OCI-LY1 (cell line): ENCODE results near the gene TRPM2.

ENCODE experiments used
- H2AFZ ChIP-seq: fragments of 200-600 bp; sonication (generic), shearing (Covaris generic); 2 replicates; pipeline ENCODE4 v1.6.0; 2014; ENCODE audit warnings: antibody characterized with exemption, mild to moderate bottlenecking, low read length
- H3F3A ChIP-seq: fragments of 200-600 bp; sonication (generic), shearing (Covaris generic); 2 replicates; pipeline ENCODE4 v1.6.0; 2014; ENCODE audit warnings: mild to moderate bottlenecking, antibody characterized with exemption, low read length, moderate library complexity; ENCODE audit not compliant: insufficient read depth
- H3K27ac ChIP-seq: fragments of 200-600 bp; sonication (generic); 2 replicates; pipeline ENCODE4 v1.5.1; 2014; ENCODE audit warnings: low read length, mixed run types, mild to moderate bottlenecking, low read depth; ENCODE audit not compliant: poor library complexity, severe bottlenecking
- H3K27me3 ChIP-seq: fragments of 200-600 bp; sonication (generic); 2 replicates; pipeline ENCODE4 v1.6.0; 2014; ENCODE audit warnings: antibody characterized with exemption, mild to moderate bottlenecking, low read length, moderate library complexity; ENCODE audit not compliant: insufficient read depth
- H3K36me3 ChIP-seq: fragments of 200-600 bp; sonication (generic); 2 replicates; pipeline ENCODE4 v1.6.1; 2014; ENCODE audit warnings: mild to moderate bottlenecking, antibody characterized with exemption, low read length, moderate library complexity, mixed read lengths; ENCODE audit not compliant: insufficient read depth
- H3K4me1 ChIP-seq: fragments of 200-600 bp; sonication (generic); 2 replicates; pipeline ENCODE4 v1.5.1; 2014; ENCODE audit warnings: mild to moderate bottlenecking, low read length, moderate library complexity; ENCODE audit not compliant: insufficient read depth, severe bottlenecking
- H3K4me2 ChIP-seq: fragments of 200-600 bp; sonication (generic), shearing (Covaris generic); 2 replicates; pipeline ENCODE4 v1.6.1; 2014; ENCODE audit warnings: low read length
- H3K4me3 ChIP-seq: fragments of 200-600 bp; sonication (generic); 2 replicates; pipeline ENCODE4 v1.5.1; 2014; ENCODE audit warnings: low read length, low read depth, mild to moderate bottlenecking, mixed read lengths; ENCODE audit not compliant: poor library complexity, severe bottlenecking
- H3K79me2 ChIP-seq: fragments of 200-600 bp; shearing (Covaris generic); 2 replicates; pipeline ENCODE4 v1.6.1; 2016; ENCODE audit warnings: mixed run types, low read length, mixed read lengths; ENCODE audit not compliant: insufficient read depth
- H3K9ac ChIP-seq: fragments of 200-600 bp; sonication (generic), shearing (Covaris generic); 2 replicates; pipeline ENCODE4 v1.6.1; 2014; ENCODE audit warnings: mild to moderate bottlenecking, low read length, mixed read lengths
- H3K9me2 ChIP-seq: fragments of 200-600 bp; sonication (generic), shearing (Covaris generic); 2 replicates; pipeline ENCODE4 v1.6.1; 2014; ENCODE audit warnings: low read depth, mild to moderate bottlenecking, low read length, mixed read lengths
- H3K9me3 ChIP-seq: fragments of 200-600 bp; shearing (Covaris generic); 2 replicates; pipeline ENCODE4 v1.6.1; 2014; ENCODE audit warnings: low read length, mixed read lengths
- H4K20me1 ChIP-seq: fragments of 200-600 bp; sonication (generic), shearing (Covaris generic); 2 replicates; pipeline ENCODE4 v1.6.0; 2016; ENCODE audit warnings: mild to moderate bottlenecking, low read length; ENCODE audit not compliant: insufficient read depth
- CTCF ChIP-seq: fragments of 200-600 bp; sonication (generic), shearing (Covaris generic); IDR thresholded peaks from 2 replicates; pipeline ENCODE4 v1.5.1; 2017; ENCODE audit warnings: mild to moderate bottlenecking, antibody characterized with exemption, low read length, moderate library complexity, mixed read lengths
- EZH2 ChIP-seq: fragments of 200-600 bp; sonication (generic), shearing (Covaris generic); IDR thresholded peaks from 2 replicates; pipeline ENCODE4 v1.8.0; 2017; ENCODE audit warnings: borderline replicate concordance, mixed run types, mild to moderate bottlenecking, antibody characterized with exemption, low read length, moderate library complexity, mixed read lengths

Gene TRPM2

GRCh38 chr21:44348861-44349260, 4.6 kb upstream of the TRPM2 start:
- H3K4me2 ChIP-seq = no peak overlapping the region
- no peaks in the 10 kb centered on the region; the same call in 1 of the 2 replicates for H3K27me3 ChIP-seq

GRCh38 chr21:44349416-44349846, 4.0 kb upstream of the TRPM2 start:
- H3K9ac ChIP-seq = no peak overlapping the region
- no peak overlapping the region for H2AFZ ChIP-seq
- H3K9me3 ChIP-seq = no peaks in the 10 kb centered on the region
- no peaks in the 10 kb centered on the region for H4K20me1 ChIP-seq
- no peaks in the 10 kb centered on the region for H3F3A ChIP-seq
- no peaks in the 10 kb centered on the region for H3K79me2 ChIP-seq
- no peak overlapping the region for H3K27ac ChIP-seq
- H3K9me2 ChIP-seq = no peaks in the 10 kb centered on the region
- H3K36me3 ChIP-seq = no peaks in the 10 kb centered on the region
- H3K4me1 ChIP-seq = no peaks in the 10 kb centered on the region
- no peak overlapping the region for H3K4me3 ChIP-seq
- H3K4me2 ChIP-seq = no peak overlapping the region
- H3K27me3 ChIP-seq = no peaks in the 10 kb centered on the region; the same call in 1 of the 2 replicates
- TF ChIP-seq EZH2 = no peak
- no peak for TF ChIP-seq CTCF

More at GRCh38 chr21:44348861-44349260, 4.6 kb upstream of the TRPM2 start:
- Histone ChIP-seq H2AFZ (no peak overlapping the region), H3K4me3 (no peak overlapping the region), H3K9ac (no peak overlapping the region), H3K9me2 (no peaks in the 10 kb centered on the region), H3K79me2 (no peaks in the 10 kb centered on the region), H4K20me1 (no peaks in the 10 kb centered on the region), H3K9me3 (no peaks in the 10 kb centered on the region), H3K27ac (no peak overlapping the region), H3K36me3 (no peaks in the 10 kb centered on the region), H3K4me1 (no peaks in the 10 kb centered on the region), H3F3A (no peaks in the 10 kb centered on the region)
- TF ChIP-seq CTCF (no peak), EZH2 (no peak)

GRCh38 chr21:44349847-44350772, 3.3 kb upstream of the TRPM2 start:
- no peaks in the 10 kb centered on the region for H3K4me1 ChIP-seq
- no peak overlapping the region for H3K4me2 ChIP-seq
- no peaks in the 10 kb centered on the region for H3K9me3 ChIP-seq
- H3F3A ChIP-seq = no peaks in the 10 kb centered on the region
- no peak overlapping the region for H3K27ac ChIP-seq
- H3K36me3 ChIP-seq = no peaks in the 10 kb centered on the region
- TF ChIP-seq CTCF (no peak), EZH2 (no peak)
- H2AFZ ChIP-seq = no peak overlapping the region
- no peak overlapping the region for H3K4me3 ChIP-seq
- no peaks in the 10 kb centered on the region for H3K9me2 ChIP-seq
- H3K27me3 ChIP-seq = no peaks in the 10 kb centered on the region
- H3K9ac ChIP-seq = no peak overlapping the region
- no peaks in the 10 kb centered on the region for H3K79me2 ChIP-seq
- H4K20me1 ChIP-seq = no peaks in the 10 kb centered on the region
